ENCODE measurements around the gene MACROD1. TPM values are rescaled to one million over a fixed set of nuclear protein-coding genes. Genes with fewer than 3 reads are reported as not detected.
A peak's percentile ranks its signal among the peaks of the same experiment; 100 is the strongest.

MACROD1 gene
- total and polyA plus RNA-seq, 9 donors, result 21.1 to 50.2 (median 32.2) TPM

DNA sequence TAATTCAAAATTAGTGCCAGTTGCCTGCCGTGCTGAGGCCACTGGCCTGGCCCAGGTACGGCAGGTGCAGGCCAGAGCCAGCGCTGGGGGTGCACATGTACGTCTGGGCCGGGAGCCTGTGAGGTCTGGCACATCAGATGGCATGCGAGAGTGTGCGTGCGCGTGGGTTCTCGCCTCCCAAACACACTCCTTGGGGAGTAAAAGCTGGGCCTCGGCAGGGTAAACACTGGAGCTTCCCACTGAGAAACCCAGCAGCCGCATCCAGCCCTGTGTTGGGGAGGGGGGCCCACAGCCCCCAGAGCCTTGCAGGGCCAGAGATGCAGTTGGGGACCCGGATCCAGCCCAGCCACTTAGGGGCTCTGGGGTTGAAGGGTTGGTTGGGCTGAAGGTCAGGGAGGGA lies 92.4 kb downstream of the MACROD1 start:
- intact Hi-C loops (cut with DNase I), result no loop called here
- no peak for TF ChIP-seq CTCF (IDR thresholded peaks at IDR 0.05)
- no peak for TF ChIP-seq POLR2A (IDR thresholded peaks at IDR 0.05)
- TF ChIP-seq EP300 (IDR thresholded peaks at IDR 0.05), result no peak
- Histone ChIP-seq H3K27me3 (no peaks in the 10 kb centered on the region), H3K4me1 (ENCODE audit: insufficient read depth) (peaks cover 9% of the 10 kb centered on the region), H3K4me3 (no peak overlapping the region), H3K27ac (no peak overlapping the region), H3K9me3 (no peaks in the 10 kb centered on the region), H3K36me3 (no peaks in the 10 kb centered on the region)
- 78 to 86% (median 82%) methylated on average over 13 of the region's 13 CpGs for WGBS, 3 donors
- no peak for DNase-seq

GRCh38 chr11:64072871-64073270 lies 93.0 kb downstream of the MACROD1 start:
- DNase-seq, result no peak
- H3K27me3 ChIP-seq, result no peaks in the 10 kb centered on the region
- no peaks in the 10 kb centered on the region for H3K9me3 ChIP-seq
- TF ChIP-seq EP300 (IDR thresholded peaks at IDR 0.05) (no peak), CTCF (IDR thresholded peaks at IDR 0.05) (no peak), POLR2A (IDR thresholded peaks at IDR 0.05) (no peak)
- peaks cover 9% of the 10 kb centered on the region for H3K4me1 ChIP-seq (ENCODE audit: insufficient read depth)
- 73 to 83% (median 80%) methylated on average over 9 of the region's 9 CpGs for WGBS, 3 donors
- intact Hi-C loops (cut with DNase I), result no loop called here
- no peak overlapping the region for H3K4me3 ChIP-seq
- H3K27ac ChIP-seq, result no peak overlapping the region
- no peaks in the 10 kb centered on the region for H3K36me3 ChIP-seq

GRCh38 chr11:64072403-64072802 lies 93.5 kb downstream of the MACROD1 start:
- H3K36me3 ChIP-seq, result no peaks in the 10 kb centered on the region
- intact Hi-C loops (cut with DNase I), result no loop called here
- 35 to 61% (median 47%) methylated on average over 8 of the region's 8 CpGs for WGBS, 3 donors
- peaks cover 9% of the 10 kb centered on the region for H3K4me1 ChIP-seq (ENCODE audit: insufficient read depth)
- no peaks in the 10 kb centered on the region for H3K27me3 ChIP-seq
- H3K9me3 ChIP-seq, result no peaks in the 10 kb centered on the region
- TF ChIP-seq POLR2A (IDR thresholded peaks at IDR 0.05), result no peak
- TF ChIP-seq EP300 (IDR thresholded peaks at IDR 0.05), result no peak
- TF ChIP-seq CTCF (IDR thresholded peaks at IDR 0.05), result no peak
- no peak overlapping the region for H3K27ac ChIP-seq
- no peak overlapping the region for H3K4me3 ChIP-seq
- DNase-seq, result no peak

GRCh38 chr11:64071849-64072248 lies 94.1 kb downstream of the MACROD1 start:
- Histone ChIP-seq H3K27ac (peak overlapping the region in 1 of 2 donors; percentile 32), H3K36me3 (no peaks in the 10 kb centered on the region), H3K9me3 (no peaks in the 10 kb centered on the region), H3K4me3 (no peak overlapping the region), H3K4me1 (ENCODE audit: insufficient read depth) (peaks cover 9% of the 10 kb centered on the region), H3K27me3 (no peaks in the 10 kb centered on the region)
- TF ChIP-seq POLR2A (IDR thresholded peaks at IDR 0.05), result no peak
- TF ChIP-seq CTCF (IDR thresholded peaks at IDR 0.05), result no peak
- TF ChIP-seq EP300 (IDR thresholded peaks at IDR 0.05), result no peak
- DNase-seq, result no peak
- WGBS, 3 donors, result 27 to 49% (median 39%) methylated on average over 20 of the region's 20 CpGs
- intact Hi-C loops (cut with DNase I), result no loop called here

DNA sequence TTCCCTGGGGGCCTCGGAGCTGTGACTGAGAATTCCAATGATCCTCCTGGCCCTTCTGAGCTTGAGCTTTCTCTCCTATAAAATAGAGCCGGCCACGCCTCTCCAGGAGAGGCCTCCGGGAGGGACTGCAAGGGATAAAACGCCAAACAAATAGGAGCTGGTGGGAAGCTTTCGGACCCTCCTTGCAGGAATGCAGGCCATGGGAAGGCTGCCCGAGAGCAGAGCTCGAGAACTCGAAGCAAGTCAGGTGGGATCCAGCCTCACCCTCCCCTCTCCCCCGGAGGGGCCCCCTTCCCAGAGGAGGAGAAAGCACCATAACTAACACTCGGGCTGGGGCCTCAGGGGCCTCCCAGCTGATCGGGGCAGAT lies 95.6 kb downstream of the MACROD1 start:
- Histone ChIP-seq H3K4me1 (ENCODE audit: insufficient read depth) (peaks cover 9% of the 10 kb centered on the region), H3K27me3 (no peaks in the 10 kb centered on the region), H3K9me3 (no peaks in the 10 kb centered on the region), H3K27ac (no peak overlapping the region), H3K36me3 (no peaks in the 10 kb centered on the region), H3K4me3 (no peak overlapping the region)
- intact Hi-C loops (cut with DNase I), result no loop called here
- no peak for DNase-seq
- no peak for TF ChIP-seq POLR2A (IDR thresholded peaks at IDR 0.05)
- TF ChIP-seq CTCF (IDR thresholded peaks at IDR 0.05), result no peak
- TF ChIP-seq EP300 (IDR thresholded peaks at IDR 0.05), result no peak
- 82 to 93% (median 87%) methylated on average over 12 of the region's 12 CpGs for WGBS, 3 donors
